ENCODE measurements around the gene TASP1.

DNA sequence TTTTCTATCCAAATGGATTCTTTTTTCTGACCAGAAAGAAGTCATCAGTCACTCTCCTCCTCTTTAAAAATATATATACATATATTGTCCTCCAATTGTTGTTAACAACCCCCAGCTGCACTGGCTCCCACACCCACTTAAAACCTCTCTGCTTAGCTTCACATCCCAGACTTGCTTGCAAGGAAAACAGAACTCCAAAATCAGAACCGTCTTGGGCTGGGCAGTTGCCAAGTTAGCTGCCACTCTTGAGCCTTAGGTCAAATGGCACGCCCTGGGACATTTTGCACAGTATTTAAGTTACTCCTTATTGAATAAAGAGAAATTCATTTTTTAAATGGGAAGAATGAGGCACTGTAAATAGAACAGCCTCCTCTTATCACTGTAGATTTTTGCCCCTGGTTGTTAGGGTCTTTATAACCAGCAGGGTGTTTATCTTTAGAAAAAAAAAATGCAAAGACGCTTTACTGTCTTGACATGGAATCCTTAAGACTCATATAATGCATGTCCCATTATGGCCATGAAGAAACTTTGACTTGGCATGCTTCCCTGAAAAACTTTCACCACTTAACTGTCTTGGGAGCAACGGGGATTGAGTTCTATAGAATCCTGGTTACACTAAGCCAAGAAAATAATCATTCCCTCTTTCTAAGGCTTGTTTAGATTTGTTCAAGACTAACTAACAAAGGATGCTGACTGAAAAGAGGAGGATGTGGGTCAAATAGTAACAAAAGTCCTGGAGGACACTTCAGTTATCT is 213.2 kb downstream of the TASP1 start:
- TF ChIP-seq, protein P1, sequence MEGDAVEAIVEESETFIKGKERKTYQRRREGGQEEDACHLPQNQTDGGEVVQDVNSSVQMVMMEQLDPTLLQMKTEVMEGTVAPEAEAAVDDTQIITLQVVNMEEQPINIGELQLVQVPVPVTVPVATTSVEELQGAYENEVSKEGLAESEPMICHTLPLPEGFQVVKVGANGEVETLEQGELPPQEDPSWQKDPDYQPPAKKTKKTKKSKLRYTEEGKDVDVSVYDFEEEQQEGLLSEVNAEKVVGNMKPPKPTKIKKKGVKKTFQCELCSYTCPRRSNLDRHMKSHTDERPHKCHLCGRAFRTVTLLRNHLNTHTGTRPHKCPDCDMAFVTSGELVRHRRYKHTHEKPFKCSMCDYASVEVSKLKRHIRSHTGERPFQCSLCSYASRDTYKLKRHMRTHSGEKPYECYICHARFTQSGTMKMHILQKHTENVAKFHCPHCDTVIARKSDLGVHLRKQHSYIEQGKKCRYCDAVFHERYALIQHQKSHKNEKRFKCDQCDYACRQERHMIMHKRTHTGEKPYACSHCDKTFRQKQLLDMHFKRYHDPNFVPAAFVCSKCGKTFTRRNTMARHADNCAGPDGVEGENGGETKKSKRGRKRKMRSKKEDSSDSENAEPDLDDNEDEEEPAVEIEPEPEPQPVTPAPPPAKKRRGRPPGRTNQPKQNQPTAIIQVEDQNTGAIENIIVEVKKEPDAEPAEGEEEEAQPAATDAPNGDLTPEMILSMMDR (IDR thresholded peaks at IDR 0.05), result no peak
- no peak for TF ChIP-seq POLR2A (IDR thresholded peaks at IDR 0.05)
